Suprapubic skin (tissue), 4 donors: Measurements from ENCODE around the gene TNK2.

Experiments used
- POLR2A ChIP-seq, 2 donors: fragments of 450-650 bp; IDR thresholded peaks; one replicate each; pipeline ENCODE4 v1.6.1; 2017; ENCODE audit warnings: antibody characterized with exemption in 2 of 2, mild to moderate bottlenecking in 2 of 2, moderate library complexity in 2 of 2
- POLR2AphosphoS5 ChIP-seq, 3 donors: sonication (generic); formaldehyde crosslinking; IDR thresholded peaks; one replicate each; pipeline ENCODE4 v1.6.1; 2017; ENCODE audit warnings: antibody characterized with exemption in 3 of 3
- TF ChIP-seq, protein P1 (sequence below), 2 donors: fragments of 200-600 bp in 1 of 2; fragments of 450-650 bp in 1 of 2; sonication (generic) in 1 of 2; IDR thresholded peaks; one replicate each; pipeline ENCODE4 v1.5.1; 2016 to 2019; ENCODE audit warnings: antibody characterized with exemption in 2 of 2, mild to moderate bottlenecking in 1 of 2, moderate library complexity in 1 of 2

- TF ChIP-seq POLR2AphosphoS5 (IDR thresholded peaks at IDR 0.05), result no peak
- TF ChIP-seq, protein P1, sequence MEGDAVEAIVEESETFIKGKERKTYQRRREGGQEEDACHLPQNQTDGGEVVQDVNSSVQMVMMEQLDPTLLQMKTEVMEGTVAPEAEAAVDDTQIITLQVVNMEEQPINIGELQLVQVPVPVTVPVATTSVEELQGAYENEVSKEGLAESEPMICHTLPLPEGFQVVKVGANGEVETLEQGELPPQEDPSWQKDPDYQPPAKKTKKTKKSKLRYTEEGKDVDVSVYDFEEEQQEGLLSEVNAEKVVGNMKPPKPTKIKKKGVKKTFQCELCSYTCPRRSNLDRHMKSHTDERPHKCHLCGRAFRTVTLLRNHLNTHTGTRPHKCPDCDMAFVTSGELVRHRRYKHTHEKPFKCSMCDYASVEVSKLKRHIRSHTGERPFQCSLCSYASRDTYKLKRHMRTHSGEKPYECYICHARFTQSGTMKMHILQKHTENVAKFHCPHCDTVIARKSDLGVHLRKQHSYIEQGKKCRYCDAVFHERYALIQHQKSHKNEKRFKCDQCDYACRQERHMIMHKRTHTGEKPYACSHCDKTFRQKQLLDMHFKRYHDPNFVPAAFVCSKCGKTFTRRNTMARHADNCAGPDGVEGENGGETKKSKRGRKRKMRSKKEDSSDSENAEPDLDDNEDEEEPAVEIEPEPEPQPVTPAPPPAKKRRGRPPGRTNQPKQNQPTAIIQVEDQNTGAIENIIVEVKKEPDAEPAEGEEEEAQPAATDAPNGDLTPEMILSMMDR (IDR thresholded peaks at IDR 0.05), result no peak
- TF ChIP-seq POLR2A (IDR thresholded peaks at IDR 0.05), result no peak
Measured at GRCh38 chr3:195845483-195845882, 62.9 kb downstream of the TNK2 start.
